ENCODE measurements around the gene OR3A2.
"Not testable (repeated sequence)": the region's sequence is repeated elsewhere in the genome, so short reads cannot be mapped to it uniquely, and the experiment has no call there.

OR3A2 gene

DNA sequence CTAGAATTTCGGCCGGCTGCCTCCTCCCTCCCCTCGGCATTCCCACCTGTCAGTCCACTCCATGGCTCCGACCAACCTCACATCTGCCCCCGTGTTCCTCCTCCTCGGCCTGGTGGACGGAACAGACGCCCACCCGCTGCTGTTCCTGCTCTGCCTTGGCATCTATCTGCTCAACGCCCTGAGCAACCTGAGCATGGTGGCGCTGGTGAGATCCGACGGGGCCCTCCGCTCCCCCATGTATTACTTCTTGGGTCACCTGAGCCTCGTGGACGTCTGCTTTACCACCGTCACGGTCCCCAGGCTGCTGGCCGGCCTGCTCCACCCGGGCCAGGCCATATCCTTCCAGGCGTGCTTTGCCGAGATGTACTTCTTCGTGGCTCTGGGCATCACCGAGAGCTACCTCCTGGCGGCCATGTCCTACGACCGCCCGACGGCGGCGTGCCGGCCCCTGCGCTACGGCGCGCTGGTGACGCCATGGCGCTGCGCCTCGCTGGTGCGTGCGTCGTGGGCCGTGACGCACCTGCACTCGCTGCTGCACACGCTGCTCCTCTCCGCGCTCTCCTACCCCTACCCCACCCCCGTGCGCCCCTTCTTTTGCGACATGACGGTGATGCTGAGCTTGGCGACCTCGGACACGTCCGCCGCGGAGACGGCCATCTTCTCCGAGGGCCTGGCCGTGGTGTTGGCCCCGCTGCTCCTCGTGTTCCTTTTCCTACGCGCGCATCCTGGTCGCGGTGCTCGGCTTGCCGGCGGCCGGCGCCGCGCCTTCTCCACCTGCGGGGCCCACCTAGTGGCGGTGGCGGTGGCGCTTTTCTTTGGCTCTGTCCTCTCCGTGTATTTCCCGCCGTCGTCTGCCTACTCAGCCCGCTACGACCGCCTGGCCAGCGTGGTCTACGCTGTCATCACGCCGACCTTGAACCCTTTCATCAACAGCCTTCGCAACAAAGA is at the start of gene OR3A2:
TSS of gene OR3A2 (minus strand) at position 440 of the 948 bp plus-strand sequence.
- TF ChIP-seq SUZ12 (IDR thresholded peaks at IDR 0.05; ENCODE audit: extremely low read depth, insufficient read depth, insufficient read length) (no peak), YY1 (IDR thresholded peaks at IDR 0.05; ENCODE audit: insufficient read depth, insufficient read length) (peak; percentile 54)
- H3K9me3 ChIP-seq (ENCODE audit: insufficient read depth, low read length): no peaks in the 10 kb centered on the region
- peaks cover 29% of the 10 kb centered on the region for H3K36me3 ChIP-seq (ENCODE audit: insufficient read depth, insufficient read length, low read length)
- peak within 1 kb of the TSS; percentile 71 for H3K4me3 ChIP-seq (ENCODE audit: insufficient read length, low read depth)
- no peaks in the 10 kb centered on the region for H3K27me3 ChIP-seq (ENCODE audit: insufficient read depth, insufficient read length)
- peak; percentile 47 for DNase-seq (ENCODE audit: low read depth, low spot score)
- H3K4me1 ChIP-seq (ENCODE audit: insufficient read depth, insufficient read length): no peaks in the 10 kb centered on the region
- H3K9ac ChIP-seq (ENCODE audit: insufficient read length, low read depth): peak within 1 kb of the TSS; percentile 74

DNA sequence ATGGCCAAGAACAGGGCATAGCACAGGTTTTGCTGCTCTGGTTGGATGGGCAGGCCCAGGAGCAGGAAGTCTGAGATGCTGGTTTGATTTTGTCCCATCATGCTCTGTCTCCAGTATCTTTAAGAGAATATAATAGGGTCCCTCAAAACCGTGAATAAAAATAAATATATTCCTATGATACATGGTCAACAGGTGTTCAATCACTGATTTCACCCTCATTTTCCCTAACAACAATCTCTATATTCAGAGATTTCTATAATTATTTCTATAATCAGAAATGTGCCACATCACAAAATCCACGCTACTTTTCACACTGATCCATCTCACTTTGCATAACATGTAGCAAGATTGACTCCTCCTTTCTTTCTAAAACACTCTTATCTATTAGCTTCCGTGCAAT is 47.6 kb upstream of the OR3A2 start, which contains the start of gene OR1E2:
TSS of gene OR1E2 (minus strand) at position 101 of the 400 bp plus-strand sequence. CDS start at position 101, 0 bp downstream.
- no peaks in the 10 kb centered on the region for H3K4me1 ChIP-seq (ENCODE audit: insufficient read depth, insufficient read length)
- no peaks in the 10 kb centered on the region for H3K27me3 ChIP-seq (ENCODE audit: insufficient read depth, insufficient read length)
- DNase-seq (ENCODE audit: low read depth, low spot score): no peak
- no peak for TF ChIP-seq YY1 (IDR thresholded peaks at IDR 0.05; ENCODE audit: insufficient read depth, insufficient read length)
- TF ChIP-seq ZNF274 (IDR thresholded peaks at IDR 0.05; ENCODE audit: low read depth, low read length): no peak
- no peak for TF ChIP-seq SUZ12 (IDR thresholded peaks at IDR 0.05; ENCODE audit: extremely low read depth, insufficient read depth, insufficient read length)
- H3K9me3 ChIP-seq (ENCODE audit: insufficient read depth, low read length): no peaks in the 10 kb centered on the region
- H3K36me3 ChIP-seq (ENCODE audit: insufficient read depth, insufficient read length, low read length): no peaks in the 10 kb centered on the region
- no peak within 1 kb of the TSS for H3K9ac ChIP-seq (ENCODE audit: insufficient read length, low read depth)
- H3K4me3 ChIP-seq (ENCODE audit: insufficient read length, low read depth): no peak within 1 kb of the TSS

DNA sequence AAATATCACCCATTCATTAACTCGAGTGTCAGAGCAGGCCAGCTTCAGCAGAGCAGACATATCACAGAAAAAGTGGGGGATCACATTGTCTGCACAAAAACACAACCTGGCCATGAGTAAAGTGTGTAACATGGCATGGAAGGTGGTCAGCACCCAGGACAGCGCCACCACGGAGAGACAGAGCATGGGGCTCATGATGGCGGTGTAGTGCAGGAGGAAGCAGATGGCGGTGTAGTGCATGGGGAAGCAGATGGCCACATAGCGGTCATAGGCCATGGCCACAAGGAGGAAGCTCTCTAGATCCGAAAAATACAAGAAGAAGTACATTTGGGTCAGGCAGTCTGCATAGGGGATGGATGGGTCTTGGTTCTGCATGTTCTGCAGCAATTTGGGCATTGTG is 47.1 kb upstream of the OR3A2 start:
- not testable (repeated sequence) for H3K9ac ChIP-seq (ENCODE audit: insufficient read length, low read depth); H3K36me3 ChIP-seq (ENCODE audit: insufficient read depth, insufficient read length, low read length); H3K27me3 ChIP-seq (ENCODE audit: insufficient read depth, insufficient read length); H3K4me3 ChIP-seq (ENCODE audit: insufficient read length, low read depth); H3K9me3 ChIP-seq (ENCODE audit: insufficient read depth, low read length); H3K4me1 ChIP-seq (ENCODE audit: insufficient read depth, insufficient read length)
- peak; percentile 0 for DNase-seq (ENCODE audit: low read depth, low spot score)

DNA sequence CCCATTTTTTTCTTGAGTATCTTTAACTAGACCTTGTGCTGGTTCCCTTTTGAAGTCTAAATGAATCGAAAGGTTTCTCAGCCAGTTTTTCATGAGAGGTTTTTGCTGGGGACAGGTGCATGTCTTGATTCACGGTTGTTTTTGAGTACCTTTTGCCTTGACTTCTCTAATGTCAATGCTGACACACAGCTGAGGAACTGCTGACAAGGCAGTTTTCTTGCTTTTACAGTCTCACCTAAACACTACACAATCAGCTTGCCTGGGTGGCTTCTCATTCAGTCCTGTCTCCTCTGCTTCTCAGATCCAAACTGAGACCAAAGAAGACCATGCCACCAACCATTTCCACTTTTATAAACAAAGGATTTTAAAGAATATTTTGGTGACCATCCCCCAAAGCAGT is 32.1 kb upstream of the OR3A2 start:
- Histone ChIP-seq H3K9ac (ENCODE audit: insufficient read length, low read depth) (no peak overlapping the region), H3K4me1 (ENCODE audit: insufficient read depth, insufficient read length) (no peaks in the 10 kb centered on the region), H3K4me3 (ENCODE audit: insufficient read length, low read depth) (no peak overlapping the region), H3K36me3 (ENCODE audit: insufficient read depth, insufficient read length, low read length) (no peaks in the 10 kb centered on the region), H3K27me3 (ENCODE audit: insufficient read depth, insufficient read length) (no peaks in the 10 kb centered on the region), H3K9me3 (ENCODE audit: insufficient read depth, low read length) (no peaks in the 10 kb centered on the region)
- no peak for DNase-seq (ENCODE audit: low read depth, low spot score)
- TF ChIP-seq YY1 (IDR thresholded peaks at IDR 0.05; ENCODE audit: insufficient read depth, insufficient read length) (no peak), SUZ12 (IDR thresholded peaks at IDR 0.05; ENCODE audit: extremely low read depth, insufficient read depth, insufficient read length) (no peak), ZNF274 (IDR thresholded peaks at IDR 0.05; ENCODE audit: low read depth, low read length) (no peak)

DNA sequence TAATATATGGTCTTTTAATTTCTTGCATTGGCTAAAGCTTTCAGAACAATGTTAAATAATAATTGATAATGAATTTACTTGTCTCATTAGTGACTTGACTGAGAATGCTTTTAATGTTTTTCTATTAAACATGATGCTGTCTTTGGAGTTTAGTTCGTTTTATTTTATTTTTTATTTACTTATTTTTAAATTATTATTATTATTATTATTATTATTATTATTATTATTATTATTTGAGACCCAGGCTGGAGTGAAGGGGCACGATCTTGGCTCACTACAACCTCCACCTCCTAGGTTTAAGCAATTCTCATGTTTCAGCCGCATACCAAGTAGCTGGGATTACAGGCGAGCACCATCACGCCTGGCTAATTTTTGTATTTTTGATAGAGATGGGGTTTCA is 29.5 kb upstream of the OR3A2 start:
- no peak for DNase-seq (ENCODE audit: low read depth, low spot score)
- no peak overlapping the region for H3K9ac ChIP-seq (ENCODE audit: insufficient read length, low read depth)
- no peak overlapping the region for H3K4me3 ChIP-seq (ENCODE audit: insufficient read length, low read depth)
- no peaks in the 10 kb centered on the region for H3K36me3 ChIP-seq (ENCODE audit: insufficient read depth, insufficient read length, low read length)
- no peaks in the 10 kb centered on the region for H3K4me1 ChIP-seq (ENCODE audit: insufficient read depth, insufficient read length)
- TF ChIP-seq SUZ12 (IDR thresholded peaks at IDR 0.05; ENCODE audit: extremely low read depth, insufficient read depth, insufficient read length) (no peak), YY1 (IDR thresholded peaks at IDR 0.05; ENCODE audit: insufficient read depth, insufficient read length) (no peak), ZNF274 (IDR thresholded peaks at IDR 0.05; ENCODE audit: low read depth, low read length) (no peak)
- no peaks in the 10 kb centered on the region for H3K27me3 ChIP-seq (ENCODE audit: insufficient read depth, insufficient read length)
- H3K9me3 ChIP-seq (ENCODE audit: insufficient read depth, low read length): no peaks in the 10 kb centered on the region

DNA sequence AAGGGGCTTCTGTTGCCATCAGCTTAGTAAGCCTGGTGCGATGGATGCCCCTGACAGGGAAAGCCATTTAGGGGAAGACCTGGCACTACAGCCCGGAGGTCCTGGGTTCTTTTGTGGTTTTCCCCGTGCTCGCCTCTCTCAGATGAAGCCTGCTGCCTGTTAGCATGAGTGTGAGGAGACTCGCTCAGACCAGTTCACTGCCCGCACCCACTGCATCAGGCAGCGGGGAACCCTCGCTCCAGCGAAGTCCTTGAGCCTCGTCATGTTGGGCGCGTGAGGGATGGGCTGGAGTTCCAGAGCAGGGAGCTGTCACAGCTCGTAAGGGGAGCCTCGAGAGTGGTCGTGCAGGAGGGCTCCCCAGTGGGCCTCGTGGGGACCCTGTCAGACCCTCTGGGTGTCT is 26.1 kb upstream of the OR3A2 start:
- not testable (repeated sequence) for H3K36me3 ChIP-seq (ENCODE audit: insufficient read depth, insufficient read length, low read length); H3K9ac ChIP-seq (ENCODE audit: insufficient read length, low read depth); DNase-seq (ENCODE audit: low read depth, low spot score); H3K4me3 ChIP-seq (ENCODE audit: insufficient read length, low read depth); H3K9me3 ChIP-seq (ENCODE audit: insufficient read depth, low read length); H3K27me3 ChIP-seq (ENCODE audit: insufficient read depth, insufficient read length); H3K4me1 ChIP-seq (ENCODE audit: insufficient read depth, insufficient read length)

DNA sequence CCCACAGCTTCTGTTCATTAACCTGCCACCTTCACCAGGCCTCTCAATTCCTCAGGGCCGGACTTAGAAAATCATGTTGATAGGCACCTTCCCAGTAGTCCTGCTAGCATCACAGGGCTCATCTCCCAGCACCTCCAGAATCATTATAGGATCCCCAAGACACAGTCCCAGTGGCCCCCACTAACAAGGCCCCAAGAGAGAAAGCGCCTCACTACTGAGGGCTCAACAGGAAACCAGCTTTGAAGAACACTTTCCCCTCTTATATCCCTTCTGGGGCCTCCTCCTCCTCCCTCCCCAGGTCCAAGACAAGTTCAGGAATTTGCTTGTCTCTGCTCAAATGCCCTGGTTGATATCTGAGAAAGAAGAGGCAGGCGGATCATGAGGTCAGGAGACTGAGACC is 25.0 kb upstream of the OR3A2 start, which contains the start of gene OR3A3:
TSS of gene OR3A3 (plus strand) at position 301 of the 400 bp plus-strand sequence.
- H3K36me3 ChIP-seq (ENCODE audit: insufficient read depth, insufficient read length, low read length): no peaks in the 10 kb centered on the region
- no peak within 1 kb of the TSS for H3K4me3 ChIP-seq (ENCODE audit: insufficient read length, low read depth)
- H3K9me3 ChIP-seq (ENCODE audit: insufficient read depth, low read length): peaks cover 5% of the 10 kb centered on the region; the same call in 1 of the 2 replicates
- DNase-seq (ENCODE audit: low read depth, low spot score): no peak
- H3K4me1 ChIP-seq (ENCODE audit: insufficient read depth, insufficient read length): peaks cover 2% of the 10 kb centered on the region
- no peak for TF ChIP-seq YY1 (IDR thresholded peaks at IDR 0.05; ENCODE audit: insufficient read depth, insufficient read length)
- no peak for TF ChIP-seq SUZ12 (IDR thresholded peaks at IDR 0.05; ENCODE audit: extremely low read depth, insufficient read depth, insufficient read length)
- TF ChIP-seq ZNF274 (IDR thresholded peaks at IDR 0.05; ENCODE audit: low read depth, low read length): no peak
- no peaks in the 10 kb centered on the region for H3K27me3 ChIP-seq (ENCODE audit: insufficient read depth, insufficient read length)
- no peak within 1 kb of the TSS for H3K9ac ChIP-seq (ENCODE audit: insufficient read length, low read depth)

DNA sequence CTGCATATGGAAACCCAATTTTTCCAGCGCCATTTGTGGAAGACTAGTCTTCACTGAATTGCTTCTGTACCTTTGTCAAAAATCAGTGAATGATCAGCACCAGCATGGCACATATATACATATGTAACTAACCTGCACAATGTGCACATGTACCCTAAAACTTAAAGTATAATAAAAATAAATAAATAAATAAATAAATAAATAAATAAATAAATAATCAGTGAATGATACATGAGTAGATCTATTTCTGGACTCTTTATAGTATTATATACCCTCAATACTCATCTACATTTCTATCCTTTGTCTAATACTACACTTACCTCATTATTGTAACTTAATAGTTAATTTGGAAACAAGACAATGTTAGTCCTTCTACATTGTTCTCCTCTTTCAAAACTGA is 17.7 kb upstream of the OR3A2 start:
- DNase-seq (ENCODE audit: low read depth, low spot score); H3K4me1 ChIP-seq (ENCODE audit: insufficient read depth, insufficient read length); H3K4me3 ChIP-seq (ENCODE audit: insufficient read length, low read depth); H3K9ac ChIP-seq (ENCODE audit: insufficient read length, low read depth); H3K36me3 ChIP-seq (ENCODE audit: insufficient read depth, insufficient read length, low read length); H3K9me3 ChIP-seq (ENCODE audit: insufficient read depth, low read length): not testable (repeated sequence)
- peaks cover 25% of the 10 kb centered on the region for H3K27me3 ChIP-seq (ENCODE audit: insufficient read depth, insufficient read length)

Data from NT2/D1 (cell line).